Measurements from ENCODE around the gene LOXHD1.

LOXHD1 gene

DNA sequence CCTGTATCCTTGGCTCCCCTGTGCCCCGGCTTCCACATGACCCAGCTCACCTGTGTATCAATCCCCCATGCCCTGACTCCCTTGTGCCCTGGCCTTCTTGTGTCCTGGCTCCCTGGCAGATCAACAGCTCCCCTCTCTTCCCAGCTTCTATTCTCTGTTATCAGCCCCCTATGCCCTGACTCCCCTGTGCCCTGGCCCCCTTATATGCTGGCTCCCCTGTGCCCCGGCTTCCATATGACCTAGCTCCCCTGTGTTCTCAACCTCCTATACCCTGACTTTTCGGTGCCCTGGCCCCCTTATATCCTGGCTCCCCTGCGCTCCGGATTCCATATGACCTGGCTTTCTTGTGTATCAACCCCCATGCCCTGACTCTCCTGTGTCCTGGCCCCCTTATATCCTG, 209.2 kb downstream of the LOXHD1 start:
- DNase-seq (ENCODE audit: low read depth), result no peak

DNA sequence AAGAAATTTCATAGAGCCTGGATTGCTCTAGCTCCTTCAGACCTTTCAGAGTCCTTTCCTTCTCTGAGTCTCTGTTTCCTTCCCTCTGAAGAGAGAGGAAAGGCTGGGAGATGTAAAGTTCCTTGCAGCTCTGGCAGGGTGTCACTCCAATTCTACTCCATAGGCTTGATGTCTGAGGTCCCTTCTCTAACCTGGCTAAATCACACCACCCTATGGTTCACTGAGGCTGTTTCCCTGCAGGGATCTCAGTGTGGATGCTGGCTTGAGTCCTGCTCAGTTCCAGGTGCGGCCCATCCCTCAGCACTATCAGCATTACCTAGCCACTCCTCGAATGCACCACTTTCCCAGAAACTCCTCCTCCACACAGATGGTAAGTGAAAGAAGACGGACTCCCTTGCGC, 209.7 kb downstream of the LOXHD1 start:
- no peak for DNase-seq (ENCODE audit: low read depth)

DNA sequence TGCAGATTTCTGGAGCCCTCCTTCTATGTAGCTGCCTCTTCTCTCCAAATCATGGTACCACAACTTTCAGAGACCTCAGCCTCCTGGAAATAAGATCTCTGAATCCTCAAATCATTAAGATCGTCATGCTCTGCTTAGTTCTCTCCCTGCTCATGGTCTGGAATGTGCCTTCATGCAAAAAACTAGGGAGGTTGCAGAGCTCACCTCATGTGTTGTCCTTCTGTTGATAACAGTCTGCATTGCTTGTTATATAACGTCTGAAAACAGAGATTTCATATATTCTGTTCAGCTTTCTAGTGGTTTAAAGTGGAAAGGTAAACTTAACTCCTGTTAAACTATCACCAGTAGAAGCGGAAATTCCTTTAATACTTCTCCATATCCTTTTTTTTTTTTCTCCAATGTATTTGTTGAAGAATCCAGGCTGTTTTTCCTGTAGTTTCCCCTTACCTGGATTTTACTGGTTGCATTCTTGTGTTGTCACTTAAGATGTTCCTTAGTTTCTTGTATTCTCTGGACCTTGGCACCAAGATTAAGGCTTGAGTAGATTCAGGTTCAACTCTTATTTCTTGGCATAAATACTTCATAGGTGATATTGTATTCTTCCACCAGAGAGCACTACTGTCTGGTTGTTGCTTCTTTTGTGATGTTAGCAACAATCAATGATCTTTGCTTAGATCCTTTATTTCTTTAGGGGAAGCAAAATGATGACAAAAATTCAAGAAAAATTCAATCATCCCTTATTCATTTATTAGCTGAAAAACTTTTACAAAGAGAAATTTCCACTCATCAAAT, 211.3 kb downstream of the LOXHD1 start:
- DNase-seq (ENCODE audit: low read depth), result no peak

DNA sequence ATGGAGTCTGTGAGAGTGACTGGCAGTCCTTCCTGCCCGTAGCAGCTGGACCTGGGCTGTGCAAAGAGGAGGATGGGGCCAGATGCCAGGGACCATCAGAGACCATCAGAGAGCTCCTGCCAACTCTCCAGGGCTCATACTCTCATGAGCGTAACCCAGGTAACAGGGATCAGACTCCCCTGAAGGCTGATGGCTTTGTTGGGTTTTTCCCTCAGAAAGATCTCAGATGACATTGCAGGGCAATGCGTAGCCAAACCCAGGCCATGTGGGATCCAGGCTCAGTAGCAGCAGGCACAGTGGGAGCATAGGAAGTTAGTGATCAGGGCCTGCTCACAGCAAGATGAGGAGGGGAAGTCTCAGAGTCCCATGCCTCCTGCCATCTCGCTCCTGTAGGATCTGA, 218.0 kb downstream of the LOXHD1 start:
- no peak for DNase-seq (ENCODE audit: low read depth)

DNA sequence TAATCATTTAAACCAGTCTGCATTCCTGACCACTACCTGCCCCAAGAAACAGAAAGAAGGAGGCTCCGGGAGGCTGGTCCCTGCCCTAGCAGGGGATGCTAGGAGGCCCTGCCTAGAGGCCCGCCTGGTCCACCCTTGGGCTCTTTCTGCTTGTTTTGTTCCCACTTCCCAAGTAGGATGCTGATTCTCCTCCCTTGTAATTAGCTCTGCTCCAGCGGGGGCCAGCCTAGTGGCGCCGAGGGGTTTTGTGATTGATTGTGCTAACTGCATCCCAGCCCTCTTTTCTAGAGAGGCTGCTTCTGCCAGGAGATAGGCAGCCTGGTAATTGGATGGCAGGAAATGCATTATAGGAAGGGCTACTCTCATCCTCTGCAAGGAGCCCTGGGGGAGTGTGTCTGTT, 220.0 kb downstream of the LOXHD1 start:
- no peak for DNase-seq (ENCODE audit: low read depth)

DNA sequence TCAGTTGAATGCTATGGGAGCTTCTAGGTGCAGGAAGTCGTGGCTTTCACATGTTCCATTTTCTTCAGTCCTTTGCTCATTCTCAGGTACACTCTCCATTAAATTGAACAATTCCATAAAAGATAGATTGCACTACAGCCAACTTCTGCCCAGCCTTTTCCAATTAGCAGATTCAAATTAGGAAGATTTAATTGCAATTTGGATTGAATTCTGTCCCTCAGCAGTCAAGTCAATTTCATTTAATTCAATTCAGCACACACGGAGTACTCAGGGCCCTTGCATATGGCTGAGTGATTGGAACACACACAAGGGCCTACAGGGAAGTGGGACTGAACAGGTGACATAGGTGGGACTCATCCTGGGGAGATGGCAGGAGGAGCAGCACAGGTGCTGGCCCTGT, 220.4 kb downstream of the LOXHD1 start:
- DNase-seq (ENCODE audit: low read depth), result no peak

DNA sequence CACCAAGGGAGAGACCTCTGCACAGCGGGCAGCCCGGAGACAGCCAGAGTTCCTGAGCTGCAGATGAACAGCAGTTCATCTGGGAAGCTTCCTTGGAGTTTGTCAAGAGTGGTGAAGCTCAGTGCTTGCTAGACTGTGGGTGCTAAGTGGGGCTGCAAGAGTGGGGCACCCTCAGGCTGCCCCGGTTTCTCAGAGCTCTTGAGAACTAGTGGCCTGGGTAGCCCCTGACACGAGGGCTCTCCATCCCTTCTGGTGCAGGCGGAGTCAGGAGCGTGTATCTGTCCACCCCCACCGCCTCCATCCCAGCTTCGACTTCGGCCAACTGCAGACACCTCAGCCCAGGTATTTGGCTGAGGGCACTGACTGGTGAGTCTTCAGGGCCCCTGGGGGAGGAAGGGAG, 222.0 kb downstream of the LOXHD1 start:
- no peak for DNase-seq (ENCODE audit: low read depth)

DNA sequence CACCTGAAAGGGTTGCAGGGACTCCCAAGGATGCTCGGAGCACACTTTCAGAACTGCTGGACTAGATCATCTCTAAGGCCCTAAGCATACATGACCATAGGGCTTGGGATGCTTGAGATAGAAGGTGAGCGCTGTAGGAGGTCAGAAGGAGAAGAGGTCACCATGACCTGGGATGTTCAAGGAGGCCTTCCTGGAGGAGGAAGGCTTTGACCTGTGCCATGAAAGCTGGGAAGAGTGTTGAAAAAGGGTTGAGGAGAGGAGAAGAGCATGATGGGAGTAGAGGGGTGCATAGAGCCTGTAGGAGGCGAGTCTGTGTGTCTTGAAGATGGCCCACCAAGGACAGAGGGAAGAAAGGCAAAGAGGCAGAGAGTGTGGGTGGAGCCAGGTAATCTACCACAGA, 222.4 kb downstream of the LOXHD1 start:
- no peak for DNase-seq (ENCODE audit: low read depth)

DNA sequence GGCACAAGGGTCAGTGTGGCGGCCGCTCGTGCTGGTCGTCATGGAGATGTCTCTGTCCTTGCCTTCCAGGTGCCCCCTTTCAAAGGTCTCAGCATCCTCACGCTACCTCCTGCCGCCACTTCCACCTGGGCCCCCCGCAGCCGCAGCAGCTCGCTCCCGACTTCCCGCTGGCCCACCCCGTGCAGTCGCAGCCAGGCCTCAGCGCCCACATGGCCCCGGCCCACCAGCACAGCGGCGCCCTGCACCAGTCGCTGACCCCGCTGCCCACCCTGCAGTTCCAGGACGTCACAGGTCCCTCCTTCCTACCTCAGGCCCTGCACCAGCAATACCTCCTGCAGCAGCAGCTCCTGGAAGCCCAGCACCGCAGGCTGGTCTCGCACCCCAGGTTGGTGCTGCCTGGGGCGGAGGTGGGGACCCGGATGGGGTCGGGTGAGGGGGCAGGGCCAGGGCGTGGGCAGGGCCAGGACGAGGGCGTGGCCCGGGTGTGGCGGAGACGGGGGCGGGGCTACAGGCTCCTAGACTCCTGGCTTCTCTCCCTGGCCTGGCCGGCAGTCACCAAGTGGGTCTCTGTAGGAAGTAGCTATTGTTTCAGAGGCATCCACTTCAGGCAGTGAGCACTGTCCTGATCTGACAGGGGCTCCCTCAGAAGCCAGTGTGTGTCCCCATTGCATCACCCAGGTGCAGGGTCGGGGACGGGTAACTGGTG, 223.7 kb downstream of the LOXHD1 start:
- no peak for DNase-seq (ENCODE audit: low read depth)

DNA sequence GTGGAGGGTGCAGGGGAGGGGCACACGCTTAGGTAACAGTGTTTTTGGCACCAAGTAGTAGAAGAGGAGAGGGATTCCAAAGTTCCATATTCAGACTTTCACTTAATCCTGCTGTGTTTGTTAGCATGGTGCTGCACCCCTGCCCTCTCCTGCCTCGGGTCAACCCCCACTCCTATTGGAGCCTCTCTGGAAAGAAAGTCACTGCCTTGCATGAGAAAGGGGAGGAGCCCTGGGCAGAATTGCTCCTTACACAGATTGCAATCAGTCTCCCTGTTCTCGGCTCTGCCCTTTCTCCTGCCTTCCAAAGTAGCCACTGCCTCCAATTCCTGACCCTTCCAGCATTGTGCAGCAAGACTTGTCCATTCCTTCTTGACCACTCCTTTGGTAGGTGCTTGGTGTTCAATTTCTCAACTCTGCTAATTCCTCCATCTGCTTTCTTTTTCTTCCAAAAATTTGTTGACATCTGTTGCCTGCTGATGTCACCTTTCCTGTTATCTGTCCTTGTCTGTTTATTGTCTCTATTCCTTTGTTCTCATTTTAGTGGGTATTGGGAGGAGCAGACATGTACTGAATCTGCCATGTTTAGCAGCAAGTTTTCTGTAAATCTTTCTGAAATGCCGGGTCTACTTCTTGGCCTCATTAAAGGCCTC, 225.4 kb downstream of the LOXHD1 start:
- no peak for DNase-seq (ENCODE audit: low read depth)

DNA sequence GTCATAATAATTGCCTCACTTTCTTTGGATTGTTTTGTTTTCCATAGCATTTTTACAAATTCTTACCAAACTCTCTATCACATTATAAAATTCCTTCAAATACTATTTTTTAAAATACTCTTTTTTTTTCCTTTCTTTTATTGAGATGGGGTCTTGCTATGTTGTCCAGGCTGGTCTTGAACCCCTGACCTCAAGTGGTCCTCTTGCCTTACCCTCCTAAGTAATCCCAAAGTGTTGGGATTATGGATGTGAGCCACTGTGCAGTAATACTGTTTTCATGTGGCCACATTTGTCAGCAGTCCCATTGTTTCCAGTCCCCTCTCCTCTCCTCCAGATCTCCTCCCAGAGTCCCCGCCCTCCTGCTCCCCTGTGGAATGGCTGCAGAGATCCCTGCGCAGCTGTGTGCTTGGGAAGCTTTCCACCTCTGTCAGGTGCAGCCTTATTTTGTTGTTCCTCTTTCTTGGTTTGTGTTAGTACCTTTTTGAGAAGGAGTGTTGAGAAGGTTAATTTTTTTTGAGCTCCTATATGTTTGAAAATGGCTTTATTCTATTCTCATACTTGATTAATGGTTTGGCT, 227.3 kb downstream of the LOXHD1 start:
- no peak for DNase-seq (ENCODE audit: low read depth)

DNA sequence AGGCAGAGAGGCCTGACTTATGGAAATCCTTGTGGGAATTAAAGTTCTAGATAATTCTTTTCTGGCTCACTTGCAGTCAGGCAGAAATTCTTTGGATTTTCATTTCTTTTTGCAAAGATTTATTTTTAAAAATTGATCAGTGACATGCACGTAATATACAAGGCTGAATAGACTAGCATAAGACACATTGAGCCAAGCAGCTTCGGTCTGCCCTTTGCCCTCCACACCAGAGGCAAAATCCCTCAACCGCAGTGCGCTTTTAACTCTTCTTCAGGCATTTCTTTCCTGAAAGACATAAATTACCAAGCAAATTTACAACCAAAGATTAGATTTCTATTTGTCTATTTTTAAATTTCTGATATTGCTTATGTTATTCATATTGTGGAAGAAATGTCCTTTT, 227.9 kb downstream of the LOXHD1 start:
- no peak for DNase-seq (ENCODE audit: low read depth)

DNA sequence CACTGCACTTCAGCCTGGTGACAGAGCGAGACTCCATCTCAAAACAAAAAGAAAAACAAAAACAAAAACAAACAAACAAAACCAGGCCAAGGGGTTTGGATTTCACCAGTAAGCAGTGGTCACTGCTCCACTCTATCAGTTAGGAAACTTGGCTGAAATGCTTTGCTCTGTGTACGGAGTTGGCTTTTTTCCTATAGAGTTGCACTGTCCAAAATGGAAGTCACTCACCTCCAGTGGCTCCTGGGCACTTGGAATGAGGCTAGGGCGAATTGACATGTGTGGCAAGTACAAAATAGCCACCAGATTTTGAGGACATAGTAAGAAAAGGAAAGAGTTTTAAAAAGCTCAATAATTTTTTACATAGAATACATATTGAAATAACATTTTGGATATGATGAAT, 228.7 kb downstream of the LOXHD1 start:
- DNase-seq (ENCODE audit: low read depth), result no peak

DNA sequence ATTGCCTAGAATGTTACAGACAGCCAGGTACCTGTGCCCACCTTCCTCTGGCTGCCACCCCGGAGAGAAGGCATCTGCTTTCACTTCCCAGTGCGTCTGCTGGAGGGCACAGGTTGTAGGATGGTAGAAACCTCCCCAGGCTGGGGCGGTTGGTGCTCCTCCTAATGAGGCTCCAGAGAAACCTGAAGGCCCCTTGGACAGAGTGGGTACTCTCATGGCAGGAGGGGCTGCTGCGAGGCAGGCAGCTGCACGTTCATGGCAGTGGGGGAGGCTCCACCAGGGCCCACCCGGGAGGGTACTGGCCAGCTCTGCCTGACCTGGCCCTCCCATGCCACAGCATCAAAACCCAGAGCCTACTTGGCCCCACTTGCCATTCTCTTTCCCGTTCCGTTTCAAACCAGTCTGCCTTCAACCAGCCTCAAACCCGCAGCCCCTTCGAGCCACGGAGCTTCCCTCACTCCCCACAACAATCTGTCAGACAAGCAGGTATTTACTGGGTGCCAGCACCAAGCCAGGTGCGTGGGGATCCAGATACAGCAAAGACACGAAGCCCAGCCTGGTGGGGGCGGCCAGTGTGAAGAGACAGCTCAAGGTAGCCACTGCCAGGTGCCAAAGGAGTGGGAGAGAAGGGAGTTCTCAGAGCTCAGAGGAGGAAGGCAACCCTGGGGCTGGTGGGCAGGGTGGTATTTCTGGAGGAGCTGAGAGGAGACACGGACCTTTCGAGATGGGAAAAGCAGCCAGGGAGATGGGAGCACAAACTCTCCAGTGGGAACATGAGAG, 229.6 kb downstream of the LOXHD1 start:
- DNase-seq (ENCODE audit: low read depth), result no peak
